GM12874 (cell line): ENCODE results near the gene SCD5.

Source experiments
- TF ChIP-seq, protein P1 (sequence below): IDR thresholded peaks from 2 replicates; pipeline ENCODE4 v1.5.1; 2011; ENCODE audit warnings: low read depth, mild to moderate bottlenecking, control low read depth, low read length, moderate library complexity; ENCODE audit not compliant: insufficient read depth

The SCD5 gene

DNA sequence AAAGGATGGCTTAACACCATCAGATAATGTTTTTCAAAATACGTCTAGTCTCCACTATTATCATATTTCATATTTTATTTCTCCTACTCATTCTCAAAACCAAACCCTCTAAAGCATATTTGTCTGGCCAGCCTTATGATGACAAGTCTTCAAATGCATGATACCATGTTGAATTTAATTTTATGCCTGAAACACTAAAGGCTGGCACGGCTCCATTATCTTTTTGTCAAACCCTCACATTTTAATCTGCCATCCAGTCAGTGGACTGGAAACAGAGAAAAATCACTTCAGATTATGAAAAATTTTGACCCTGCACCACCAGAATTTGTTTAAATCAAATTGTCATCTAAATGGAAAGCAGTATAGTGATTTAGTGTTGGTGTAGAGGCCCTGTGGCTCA, 42.9 kb downstream of the SCD5 start:
- TF ChIP-seq, protein P1, sequence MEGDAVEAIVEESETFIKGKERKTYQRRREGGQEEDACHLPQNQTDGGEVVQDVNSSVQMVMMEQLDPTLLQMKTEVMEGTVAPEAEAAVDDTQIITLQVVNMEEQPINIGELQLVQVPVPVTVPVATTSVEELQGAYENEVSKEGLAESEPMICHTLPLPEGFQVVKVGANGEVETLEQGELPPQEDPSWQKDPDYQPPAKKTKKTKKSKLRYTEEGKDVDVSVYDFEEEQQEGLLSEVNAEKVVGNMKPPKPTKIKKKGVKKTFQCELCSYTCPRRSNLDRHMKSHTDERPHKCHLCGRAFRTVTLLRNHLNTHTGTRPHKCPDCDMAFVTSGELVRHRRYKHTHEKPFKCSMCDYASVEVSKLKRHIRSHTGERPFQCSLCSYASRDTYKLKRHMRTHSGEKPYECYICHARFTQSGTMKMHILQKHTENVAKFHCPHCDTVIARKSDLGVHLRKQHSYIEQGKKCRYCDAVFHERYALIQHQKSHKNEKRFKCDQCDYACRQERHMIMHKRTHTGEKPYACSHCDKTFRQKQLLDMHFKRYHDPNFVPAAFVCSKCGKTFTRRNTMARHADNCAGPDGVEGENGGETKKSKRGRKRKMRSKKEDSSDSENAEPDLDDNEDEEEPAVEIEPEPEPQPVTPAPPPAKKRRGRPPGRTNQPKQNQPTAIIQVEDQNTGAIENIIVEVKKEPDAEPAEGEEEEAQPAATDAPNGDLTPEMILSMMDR, result no peak

DNA sequence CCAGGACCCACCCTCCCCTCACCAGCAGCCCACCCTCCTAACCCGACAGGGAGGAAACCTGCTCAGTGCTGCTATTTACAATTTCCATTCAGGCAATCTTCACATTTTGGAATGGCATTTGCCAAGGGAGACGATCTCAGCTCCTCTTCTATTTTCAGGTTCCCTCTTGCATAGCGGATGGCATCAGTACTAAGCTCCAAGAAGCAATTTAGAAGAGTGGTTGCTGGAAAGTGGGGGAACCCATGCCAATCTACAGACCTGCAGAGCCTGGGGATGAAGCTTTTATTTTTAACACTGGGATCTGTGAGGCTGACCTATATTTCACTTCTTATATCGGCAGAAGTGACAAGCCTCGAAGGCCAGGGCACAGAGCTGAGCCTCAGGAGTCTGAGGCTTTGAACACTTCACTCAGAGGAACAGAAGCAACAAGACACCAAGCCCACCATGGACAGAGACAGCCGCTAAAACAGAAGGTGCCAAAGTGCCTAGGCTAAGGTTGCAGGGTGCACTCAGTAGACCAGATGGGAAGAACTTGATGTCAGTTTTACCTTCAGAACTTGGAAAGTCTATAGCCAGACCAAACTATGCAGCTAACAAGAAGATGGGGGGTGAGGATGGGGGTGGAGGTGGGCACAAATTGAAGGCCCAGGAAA, 44.0 kb downstream of the SCD5 start:
- TF ChIP-seq, protein P1, result no peak

- TF ChIP-seq, protein P1, result no peak
Observed at GRCh38 chr4:82753725-82754410, 44.7 kb downstream of the SCD5 start.

DNA sequence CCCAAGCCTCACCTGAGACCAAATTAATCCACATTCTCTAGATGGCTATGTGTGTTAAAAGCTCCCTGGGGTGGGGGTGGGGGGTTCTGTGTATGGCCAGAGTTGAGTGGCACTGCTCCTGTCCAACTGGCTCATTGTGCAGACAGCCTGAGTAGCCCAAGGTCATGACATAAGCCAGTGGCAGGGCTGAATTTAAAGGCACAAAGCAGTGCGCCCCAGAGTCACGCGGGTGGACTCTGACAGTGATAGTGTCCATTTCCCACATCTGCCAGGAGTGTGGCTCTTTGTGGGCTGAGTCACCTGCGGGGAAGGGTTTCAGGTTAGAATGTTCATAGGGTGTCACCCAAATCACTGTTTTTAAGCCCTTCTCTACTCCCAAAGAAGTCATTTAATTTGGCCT, 45.4 kb downstream of the SCD5 start:
- TF ChIP-seq, protein P1, result no peak

DNA sequence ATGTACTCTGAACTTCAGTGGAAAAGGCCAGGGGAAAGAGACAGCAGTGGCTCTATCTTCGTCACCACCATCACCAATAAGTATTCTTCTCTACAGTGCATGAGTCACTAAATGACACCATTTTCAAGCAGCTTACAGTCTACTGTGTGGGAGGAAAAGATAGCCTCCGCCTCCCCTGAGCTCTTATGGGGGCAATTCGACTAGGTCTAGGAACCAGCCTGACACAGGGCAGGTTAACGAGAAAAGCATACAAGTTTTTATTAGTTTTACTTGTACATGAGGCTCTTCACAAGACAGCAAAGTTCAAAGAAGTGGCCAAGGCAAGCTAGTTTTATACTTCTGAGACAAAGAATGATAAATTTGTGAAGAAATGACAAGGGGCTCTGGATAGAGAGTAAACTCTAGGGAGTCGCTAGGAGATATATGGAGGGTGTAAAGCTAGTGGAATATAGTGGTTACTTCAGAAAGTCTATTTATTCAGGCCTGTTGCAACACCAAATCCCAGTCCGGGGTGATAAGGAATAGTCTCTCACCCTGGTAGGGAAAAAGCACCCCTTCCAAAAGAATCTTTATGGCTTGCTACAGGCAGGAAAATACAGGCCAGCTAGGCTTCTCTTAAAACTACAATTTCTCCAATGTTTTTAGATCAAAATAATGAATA, 49.7 kb downstream of the SCD5 start:
- TF ChIP-seq, protein P1, result no peak

- TF ChIP-seq, protein P1, result no peak
Observed at GRCh38 chr4:82747686-82748575, 50.7 kb downstream of the SCD5 start.
